Measurements from ENCODE around the gene PC. TPM values are rescaled to one million over a fixed set of nuclear protein-coding genes. Genes with fewer than 3 reads are reported as not detected.

Gene PC
- total RNA-seq, 1 experiment from 2014 or later = 22.5 TPM

- Histone ChIP-seq H3K9me3 (no peaks in the 10 kb centered on the region), H3K36me3 (ENCODE audit: control insufficient read depth, insufficient read depth, low read length) (no peaks in the 10 kb centered on the region), H3K4me1 (peaks cover 9% of the 10 kb centered on the region), H3K4me3 (ENCODE audit: low read depth, low read length) (no peak overlapping the region), H3K27me3 (replicated peaks; ENCODE audit: control insufficient read depth, insufficient read depth, low read length) (no peaks in the 10 kb centered on the region)
- intact Hi-C loops (cut with micrococcal nuclease; ENCODE audit: unreplicated experiment) = no loop called here
- H3K27me3 Mint-ChIP-seq (ENCODE audit: insufficient read depth, unreplicated experiment) = no peaks in the 10 kb centered on the region
- peaks cover 8% of the 10 kb centered on the region for H3K4me1 Mint-ChIP-seq (ENCODE audit: low read depth, unreplicated experiment)
- H3K36me3 Mint-ChIP-seq (ENCODE audit: insufficient read depth, unreplicated experiment) = peaks cover 38% of the 10 kb centered on the region
- ChIA-PET POLR2A (no interaction called here), CTCF (interaction anchor here (0.6 to 2.2 kb wide), 2 partner anchors 9 to 10 kb away, joined by 5 to 6 read pairs; no protein-coding TSS in a partner anchor)
- H3K4me3 Mint-ChIP-seq (ENCODE audit: unreplicated experiment) = peak overlapping the region; percentile 88
- no TSS peak for BruUV-seq (replicated peaks)
- DNase-seq = no peak
- H3K9me3 Mint-ChIP-seq (ENCODE audit: unreplicated experiment) = no peaks in the 10 kb centered on the region
- H3K27ac Mint-ChIP-seq (ENCODE audit: unreplicated experiment) = no peak overlapping the region
- no peak for TF ChIP-seq CTCF (IDR thresholded peaks at IDR 0.05; ENCODE audit: insufficient read depth in 1 of 2, low read depth in 1 of 2, low read length in 1 of 2, severe bottlenecking in 1 of 2, unreplicated experiment in 1 of 2)
Measured at GRCh38 chr11:66858186-66858938, 99.8 kb downstream of the PC start.

GRCh38 chr11:66857927-66858185 is 100.3 kb downstream of the PC start:
- DNase-seq = no peak
- TF ChIP-seq CTCF (IDR thresholded peaks at IDR 0.05; ENCODE audit: insufficient read depth in 1 of 2, low read depth in 1 of 2, low read length in 1 of 2, severe bottlenecking in 1 of 2, unreplicated experiment in 1 of 2) = no peak
- no peaks in the 10 kb centered on the region for H3K36me3 ChIP-seq (ENCODE audit: control insufficient read depth, insufficient read depth, low read length)
- no peak overlapping the region for H3K27ac Mint-ChIP-seq (ENCODE audit: unreplicated experiment)
- H3K4me1 Mint-ChIP-seq (ENCODE audit: low read depth, unreplicated experiment) = peaks cover 8% of the 10 kb centered on the region
- intact Hi-C loops (cut with micrococcal nuclease; ENCODE audit: unreplicated experiment) = no loop called here
- no peak overlapping the region for H3K4me3 ChIP-seq (ENCODE audit: low read depth, low read length)
- BruUV-seq (replicated peaks) = no TSS peak
- no peaks in the 10 kb centered on the region for H3K9me3 ChIP-seq
- ChIA-PET CTCF (interaction anchor here (2.2 kb wide), 1 partner anchor 9 kb away, joined by 6 read pairs; no protein-coding TSS in a partner anchor), POLR2A (no interaction called here)
- H3K9me3 Mint-ChIP-seq (ENCODE audit: unreplicated experiment) = no peaks in the 10 kb centered on the region
- H3K36me3 Mint-ChIP-seq (ENCODE audit: insufficient read depth, unreplicated experiment) = peaks cover 38% of the 10 kb centered on the region
- peaks cover 9% of the 10 kb centered on the region for H3K4me1 ChIP-seq
- H3K4me3 Mint-ChIP-seq (ENCODE audit: unreplicated experiment) = peak overlapping the region; percentile 88
- H3K27me3 Mint-ChIP-seq (ENCODE audit: insufficient read depth, unreplicated experiment) = no peaks in the 10 kb centered on the region
- H3K27me3 ChIP-seq (replicated peaks; ENCODE audit: control insufficient read depth, insufficient read depth, low read length) = no peaks in the 10 kb centered on the region

- intact Hi-C loops (cut with micrococcal nuclease; ENCODE audit: unreplicated experiment) = no loop called here
- Histone ChIP-seq H3K4me1 (peaks cover 9% of the 10 kb centered on the region), H3K36me3 (ENCODE audit: control insufficient read depth, insufficient read depth, low read length) (no peaks in the 10 kb centered on the region), H3K27me3 (replicated peaks; ENCODE audit: control insufficient read depth, insufficient read depth, low read length) (no peaks in the 10 kb centered on the region), H3K9me3 (no peaks in the 10 kb centered on the region), H3K4me3 (ENCODE audit: low read depth, low read length) (peak overlapping the region; percentile 94)
- no peak for DNase-seq
- H3K36me3 Mint-ChIP-seq (ENCODE audit: insufficient read depth, unreplicated experiment) = peaks cover 38% of the 10 kb centered on the region
- ChIA-PET POLR2A (no interaction called here), CTCF (interaction anchor here (2.2 kb wide), 1 partner anchor 10 kb away, joined by 6 read pairs; no protein-coding TSS in a partner anchor)
- BruUV-seq (replicated peaks) = TSS peak; percentile 26
- no peaks in the 10 kb centered on the region for H3K9me3 Mint-ChIP-seq (ENCODE audit: unreplicated experiment)
- H3K27me3 Mint-ChIP-seq (ENCODE audit: insufficient read depth, unreplicated experiment) = no peaks in the 10 kb centered on the region
- peak overlapping the region; percentile 88 for H3K4me3 Mint-ChIP-seq (ENCODE audit: unreplicated experiment)
- no peak for TF ChIP-seq CTCF (IDR thresholded peaks at IDR 0.05; ENCODE audit: insufficient read depth in 1 of 2, low read depth in 1 of 2, low read length in 1 of 2, severe bottlenecking in 1 of 2, unreplicated experiment in 1 of 2)
- H3K27ac Mint-ChIP-seq (ENCODE audit: unreplicated experiment) = peak overlapping the region; percentile 77
- H3K4me1 Mint-ChIP-seq (ENCODE audit: low read depth, unreplicated experiment) = peaks cover 8% of the 10 kb centered on the region
Measured at GRCh38 chr11:66857234-66857926, 100.8 kb downstream of the PC start.

Data from Caco-2 (cell line).